ENCODE results near the gene DRD4. TPM values are rescaled to one million over a fixed set of nuclear protein-coding genes. Genes with fewer than 3 reads are reported as not detected.
"Not testable (repeated sequence)": the region's sequence is repeated elsewhere in the genome, so short reads cannot be mapped to it uniquely, and the experiment has no call there.

DRD4 gene
- polyA plus RNA-seq, 2 donors = 0.18 to 0.39 TPM

- WGBS, 2 donors = 86 to 91% methylated on average over 15 of the region's 15 CpGs
- peaks cover 0 to 21% of the 10 kb centered on the region in 2 donors for H3K36me3 ChIP-seq (ENCODE audit: control insufficient read depth in 2 of 2, insufficient read depth in 2 of 2, low read length in 1 of 2)
- H3K27ac ChIP-seq (ENCODE audit: low read depth in 2 of 2, low read length in 1 of 2) = no peak overlapping the region
- H3K4me3 ChIP-seq (ENCODE audit: low read depth in 1 of 2, low read length in 2 of 2) = no peak overlapping the region
- H3K27me3 ChIP-seq (ENCODE audit: control insufficient read depth in 1 of 2, insufficient read depth in 2 of 2, low read length in 2 of 2) = no peaks in the 10 kb centered on the region
- H3K9me3 ChIP-seq (ENCODE audit: control insufficient read depth in 2 of 2, insufficient read depth in 1 of 2, low read depth in 1 of 2, low read length in 1 of 2) = no peaks in the 10 kb centered on the region
- H3K4me1 ChIP-seq (ENCODE audit: control insufficient read depth in 2 of 2, insufficient read depth in 2 of 2, low read length in 1 of 2) = no peaks in the 10 kb centered on the region
Observed at GRCh38 chr11:653837-654236, 16.8 kb downstream of the DRD4 start.

GRCh38 chr11:654444-654843, 17.4 kb downstream of the DRD4 start:
- H3K4me3 ChIP-seq (ENCODE audit: low read depth in 1 of 2, low read length in 2 of 2); H3K4me1 ChIP-seq (ENCODE audit: control insufficient read depth in 2 of 2, insufficient read depth in 2 of 2, low read length in 1 of 2); H3K27ac ChIP-seq (ENCODE audit: low read depth in 2 of 2, low read length in 1 of 2); H3K9me3 ChIP-seq (ENCODE audit: control insufficient read depth in 2 of 2, insufficient read depth in 1 of 2, low read depth in 1 of 2, low read length in 1 of 2); H3K27me3 ChIP-seq (ENCODE audit: control insufficient read depth in 1 of 2, insufficient read depth in 2 of 2, low read length in 2 of 2): not testable (repeated sequence)
- peaks cover 0 to 23% of the 10 kb centered on the region in 2 donors for H3K36me3 ChIP-seq (ENCODE audit: control insufficient read depth in 2 of 2, insufficient read depth in 2 of 2, low read length in 1 of 2)
- WGBS, 2 donors = 84 to 90% methylated on average over 12 of the region's 12 CpGs

GRCh38 chr11:655036-655726, 18.1 kb downstream of the DRD4 start:
- Histone ChIP-seq H3K9me3 (ENCODE audit: control insufficient read depth in 2 of 2, insufficient read depth in 1 of 2, low read depth in 1 of 2, low read length in 1 of 2) (no peaks in the 10 kb centered on the region), H3K4me1 (ENCODE audit: control insufficient read depth in 2 of 2, insufficient read depth in 2 of 2, low read length in 1 of 2) (no peaks in the 10 kb centered on the region), H3K4me3 (ENCODE audit: low read depth in 1 of 2, low read length in 2 of 2) (no peak overlapping the region), H3K27ac (ENCODE audit: low read depth in 2 of 2, low read length in 1 of 2) (no peak overlapping the region), H3K36me3 (ENCODE audit: control insufficient read depth in 2 of 2, insufficient read depth in 2 of 2, low read length in 1 of 2) (peaks cover 0 to 26% of the 10 kb centered on the region in 2 donors), H3K27me3 (ENCODE audit: control insufficient read depth in 1 of 2, insufficient read depth in 2 of 2, low read length in 2 of 2) (no peaks in the 10 kb centered on the region)
- 80 to 92% methylated on average over 30 of the region's 30 CpGs for WGBS, 2 donors

DNA sequence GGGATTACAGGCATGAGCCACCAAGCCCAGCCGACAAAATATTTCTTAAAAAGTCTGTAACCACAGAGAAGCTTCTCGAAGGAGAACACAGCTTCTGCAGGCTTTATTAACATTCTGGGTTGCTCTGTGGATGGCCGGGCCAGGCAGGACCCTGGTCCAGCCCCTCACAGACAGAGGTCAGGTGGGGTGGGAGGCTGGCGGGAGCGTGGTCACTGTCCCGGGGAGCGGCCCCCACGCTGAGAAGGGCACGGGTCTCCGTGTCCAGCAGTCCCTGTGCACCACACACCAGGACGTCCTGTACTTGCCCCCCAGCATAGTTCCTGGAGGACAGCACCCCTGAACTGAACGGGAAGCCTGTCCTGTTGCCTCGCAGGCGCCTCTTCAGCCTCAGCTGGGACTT, 19.4 kb downstream of the DRD4 start:
- no peak overlapping the region for H3K27ac ChIP-seq (ENCODE audit: low read depth in 2 of 2, low read length in 1 of 2)
- H3K4me3 ChIP-seq (ENCODE audit: low read depth in 1 of 2, low read length in 2 of 2) = no peak overlapping the region
- 89 to 94% methylated on average over 14 of the region's 14 CpGs for WGBS, 2 donors
- peaks cover 0 to 30% of the 10 kb centered on the region in 2 donors for H3K36me3 ChIP-seq (ENCODE audit: control insufficient read depth in 2 of 2, insufficient read depth in 2 of 2, low read length in 1 of 2)
- H3K4me1 ChIP-seq (ENCODE audit: control insufficient read depth in 2 of 2, insufficient read depth in 2 of 2, low read length in 1 of 2) = no peaks in the 10 kb centered on the region
- H3K27me3 ChIP-seq (ENCODE audit: control insufficient read depth in 1 of 2, insufficient read depth in 2 of 2, low read length in 2 of 2) = no peaks in the 10 kb centered on the region
- H3K9me3 ChIP-seq (ENCODE audit: control insufficient read depth in 2 of 2, insufficient read depth in 1 of 2, low read depth in 1 of 2, low read length in 1 of 2) = no peaks in the 10 kb centered on the region

- H3K27ac ChIP-seq (ENCODE audit: low read depth in 2 of 2, low read length in 1 of 2) = no peak overlapping the region
Observed at GRCh38 chr11:656866-657265, 19.8 kb downstream of the DRD4 start.

GRCh38 chr11:657691-658126, 20.6 kb downstream of the DRD4 start:
- Histone ChIP-seq H3K36me3 (ENCODE audit: control insufficient read depth in 2 of 2, insufficient read depth in 2 of 2, low read length in 1 of 2) (peaks cover 0 to 31% of the 10 kb centered on the region in 2 donors), H3K4me1 (ENCODE audit: control insufficient read depth in 2 of 2, insufficient read depth in 2 of 2, low read length in 1 of 2) (no peaks in the 10 kb centered on the region), H3K4me3 (ENCODE audit: low read depth in 1 of 2, low read length in 2 of 2) (no peak overlapping the region), H3K27ac (ENCODE audit: low read depth in 2 of 2, low read length in 1 of 2) (no peak overlapping the region), H3K9me3 (ENCODE audit: control insufficient read depth in 2 of 2, insufficient read depth in 1 of 2, low read depth in 1 of 2, low read length in 1 of 2) (no peaks in the 10 kb centered on the region), H3K27me3 (ENCODE audit: control insufficient read depth in 1 of 2, insufficient read depth in 2 of 2, low read length in 2 of 2) (no peaks in the 10 kb centered on the region)
- WGBS, 2 donors = 68 to 78% methylated on average over 14 of the region's 14 CpGs

More at GRCh38 chr11:656866-657265, 19.8 kb downstream of the DRD4 start:
- no peaks in the 10 kb centered on the region for H3K4me1 ChIP-seq (ENCODE audit: control insufficient read depth in 2 of 2, insufficient read depth in 2 of 2, low read length in 1 of 2)
- WGBS, 2 donors = 80 to 88% methylated on average over 7 of the region's 7 CpGs
- no peak overlapping the region for H3K4me3 ChIP-seq (ENCODE audit: low read depth in 1 of 2, low read length in 2 of 2)
- peaks cover 0 to 31% of the 10 kb centered on the region in 2 donors for H3K36me3 ChIP-seq (ENCODE audit: control insufficient read depth in 2 of 2, insufficient read depth in 2 of 2, low read length in 1 of 2)
- H3K9me3 ChIP-seq (ENCODE audit: control insufficient read depth in 2 of 2, insufficient read depth in 1 of 2, low read depth in 1 of 2, low read length in 1 of 2) = no peaks in the 10 kb centered on the region
- no peaks in the 10 kb centered on the region for H3K27me3 ChIP-seq (ENCODE audit: control insufficient read depth in 1 of 2, insufficient read depth in 2 of 2, low read length in 2 of 2)

GRCh38 chr11:659532-660085, 22.5 kb downstream of the DRD4 start:
- H3K4me3 ChIP-seq (ENCODE audit: low read depth in 1 of 2, low read length in 2 of 2) = no peak overlapping the region
- no peak overlapping the region for H3K27ac ChIP-seq (ENCODE audit: low read depth in 2 of 2, low read length in 1 of 2)
- H3K9me3 ChIP-seq (ENCODE audit: control insufficient read depth in 2 of 2, insufficient read depth in 1 of 2, low read depth in 1 of 2, low read length in 1 of 2) = no peaks in the 10 kb centered on the region
- 87 to 89% methylated on average over 16 of the region's 16 CpGs for WGBS, 2 donors
- no peaks in the 10 kb centered on the region for H3K27me3 ChIP-seq (ENCODE audit: control insufficient read depth in 1 of 2, insufficient read depth in 2 of 2, low read length in 2 of 2)
- peaks cover 0 to 31% of the 10 kb centered on the region in 2 donors for H3K36me3 ChIP-seq (ENCODE audit: control insufficient read depth in 2 of 2, insufficient read depth in 2 of 2, low read length in 1 of 2)
- H3K4me1 ChIP-seq (ENCODE audit: control insufficient read depth in 2 of 2, insufficient read depth in 2 of 2, low read length in 1 of 2) = no peaks in the 10 kb centered on the region

DNA sequence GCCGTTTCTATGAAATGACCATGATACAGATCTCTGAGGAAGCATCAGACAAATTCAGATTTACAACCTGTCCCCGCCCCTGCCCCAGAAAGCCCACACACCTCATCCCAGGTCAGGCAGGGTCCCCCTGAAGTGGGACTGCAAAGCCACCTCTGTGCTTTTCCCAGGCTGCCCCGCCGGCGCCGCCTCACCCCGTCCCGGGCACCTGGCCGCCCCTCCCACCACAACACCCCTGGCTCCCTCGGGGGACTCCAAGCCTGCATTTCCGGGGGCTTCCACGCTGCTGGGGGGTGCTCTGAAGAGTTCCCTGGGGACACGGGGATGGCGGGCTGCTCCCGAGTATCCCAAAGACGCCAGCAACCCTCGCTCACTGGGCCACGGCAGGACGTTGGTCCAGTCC, 23.2 kb downstream of the DRD4 start:
- WGBS, 2 donors = 88 to 90% methylated on average over 19 of the region's 19 CpGs
- Histone ChIP-seq H3K4me3 (ENCODE audit: low read depth in 1 of 2, low read length in 2 of 2) (no peak overlapping the region), H3K4me1 (ENCODE audit: control insufficient read depth in 2 of 2, insufficient read depth in 2 of 2, low read length in 1 of 2) (no peaks in the 10 kb centered on the region), H3K27me3 (ENCODE audit: control insufficient read depth in 1 of 2, insufficient read depth in 2 of 2, low read length in 2 of 2) (no peaks in the 10 kb centered on the region), H3K9me3 (ENCODE audit: control insufficient read depth in 2 of 2, insufficient read depth in 1 of 2, low read depth in 1 of 2, low read length in 1 of 2) (no peaks in the 10 kb centered on the region), H3K27ac (ENCODE audit: low read depth in 2 of 2, low read length in 1 of 2) (no peak overlapping the region), H3K36me3 (ENCODE audit: control insufficient read depth in 2 of 2, insufficient read depth in 2 of 2, low read length in 1 of 2) (peaks cover 0 to 30% of the 10 kb centered on the region in 2 donors)

GRCh38 chr11:660681-661444, 23.8 kb downstream of the DRD4 start:
- peaks cover 0 to 31% of the 10 kb centered on the region in 2 donors for H3K36me3 ChIP-seq (ENCODE audit: control insufficient read depth in 2 of 2, insufficient read depth in 2 of 2, low read length in 1 of 2)

More at GRCh38 chr11:660681-661444, 23.8 kb downstream of the DRD4 start:
- Histone ChIP-seq H3K4me3 (ENCODE audit: low read depth in 1 of 2, low read length in 2 of 2) (no peak overlapping the region), H3K27me3 (ENCODE audit: control insufficient read depth in 1 of 2, insufficient read depth in 2 of 2, low read length in 2 of 2) (no peaks in the 10 kb centered on the region), H3K27ac (ENCODE audit: low read depth in 2 of 2, low read length in 1 of 2) (no peak overlapping the region), H3K4me1 (ENCODE audit: control insufficient read depth in 2 of 2, insufficient read depth in 2 of 2, low read length in 1 of 2) (peaks cover 3 to 4% of the 10 kb centered on the region in 2 donors), H3K9me3 (ENCODE audit: control insufficient read depth in 2 of 2, insufficient read depth in 1 of 2, low read depth in 1 of 2, low read length in 1 of 2) (no peaks in the 10 kb centered on the region)
- WGBS, 2 donors = 93 to 94% methylated on average over 19 of the region's 19 CpGs
